Activated T-helper 1 cell treated with anti-CD3 and anti-CD28 coated beads, Interleukin-12 subunit alpha, Interleukin-12 subunit beta, Interleukin-2, Interleukin-4 antibody, amounts not matched to agents 30 ng/mL and 10 ng/mL and 1 ng/mL, durations not matched to agents 14 hours and 24 hours and 36 hours (primary cell): Measurements from ENCODE around the gene CCDC92B. TPM values are rescaled to one million over a fixed set of nuclear protein-coding genes. Genes with fewer than 3 reads are reported as not detected.
A peak's percentile ranks its signal among the peaks of the same experiment; 100 is the strongest.

ENCODE experiments used
- DNase-seq: peaks from one replicate; pipeline ENCODE4 v3.0.0; 2021; ENCODE audit warnings: low spot score
- H3K27ac Mint-ChIP-seq: one replicate; pipeline ENCODE4 v1.8.0; 2021; ENCODE audit warnings: mild to moderate bottlenecking, mixed read lengths
- H3K27me3 Mint-ChIP-seq: one replicate; pipeline ENCODE4 v1.8.0; 2022; ENCODE audit warnings: mild to moderate bottlenecking, moderate library complexity, mixed read lengths; ENCODE audit not compliant: insufficient read depth
- H3K36me3 Mint-ChIP-seq: one replicate; pipeline ENCODE4 v1.8.0; 2021; ENCODE audit warnings: low read depth, mixed read lengths
- H3K4me1 Mint-ChIP-seq: one replicate; pipeline ENCODE4 v1.8.0; 2021; ENCODE audit warnings: low read depth, mixed read lengths
- H3K4me3 Mint-ChIP-seq: one replicate; pipeline ENCODE4 v1.8.0; 2021; ENCODE audit warnings: mild to moderate bottlenecking, moderate library complexity, mixed read lengths
- H3K9me3 Mint-ChIP-seq: one replicate; pipeline ENCODE4 v1.8.0; 2021; ENCODE audit warnings: mixed read lengths
- intact Hi-C: fragments of 100-400 bp; cut with micrococcal nuclease; formaldehyde crosslinking; loops from one replicate; pipeline ENCODE4 v1.15.1; 2024
- total RNA-seq: library from RNA; stranded (reverse); gene quantifications from 2 replicates; pipeline ENCODE4 v1.2.3, GENCODE V29; 2022

Gene CCDC92B
- total RNA-seq, 1 donor from 2014 or later = 0.23 TPM

- peak; percentile 26 for DNase-seq
- Mint-ChIP-seq H3K9me3 (no peaks in the 10 kb centered on the region), H3K36me3 (peaks cover 2% of the 10 kb centered on the region), H3K27me3 (no peaks in the 10 kb centered on the region), H3K4me1 (peaks cover 32% of the 10 kb centered on the region), H3K4me3 (peak overlapping the region; percentile 95), H3K27ac (peak overlapping the region; percentile 92)
- intact Hi-C loops = loop anchor here (1.0 to 2.0 kb wide), 4 partner anchors 118 to 318 kb away; partner anchors contain the start of genes METTL16, MNT and PAFAH1B1
Measured at GRCh38 chr17:2710803-2711607, 38.4 kb downstream of the CCDC92B start.

- DNase-seq = no peak
- Mint-ChIP-seq H3K27me3 (no peaks in the 10 kb centered on the region), H3K4me1 (peaks cover 37% of the 10 kb centered on the region), H3K27ac (peak overlapping the region; percentile 92), H3K36me3 (peaks cover 2% of the 10 kb centered on the region), H3K9me3 (no peaks in the 10 kb centered on the region), H3K4me3 (peak overlapping the region; percentile 95)
- intact Hi-C loops = loop anchor here (2.0 kb wide), 1 partner anchor 317 kb away; no protein-coding TSS in a partner anchor
Measured at GRCh38 chr17:2710071-2710802, 39.2 kb downstream of the CCDC92B start.

- Mint-ChIP-seq H3K4me3 (peak overlapping the region; percentile 95), H3K4me1 (peaks cover 37% of the 10 kb centered on the region), H3K27me3 (no peaks in the 10 kb centered on the region), H3K36me3 (peaks cover 3% of the 10 kb centered on the region), H3K9me3 (no peaks in the 10 kb centered on the region), H3K27ac (peak overlapping the region; percentile 61)
- intact Hi-C loops = no loop called here
- DNase-seq = no peak
Measured at GRCh38 chr17:2709183-2709661, 40.2 kb downstream of the CCDC92B start.

GRCh38 chr17:2708585-2709182 is 40.8 kb downstream of the CCDC92B start:
- no peaks in the 10 kb centered on the region for H3K27me3 Mint-ChIP-seq
- H3K4me1 Mint-ChIP-seq = peaks cover 37% of the 10 kb centered on the region
- peaks cover 3% of the 10 kb centered on the region for H3K36me3 Mint-ChIP-seq
- intact Hi-C loops = no loop called here
- peak overlapping the region; percentile 95 for H3K4me3 Mint-ChIP-seq
- H3K27ac Mint-ChIP-seq = peak overlapping the region; percentile 61
- no peaks in the 10 kb centered on the region for H3K9me3 Mint-ChIP-seq
- DNase-seq = no peak

GRCh38 chr17:2707721-2708584 is 41.5 kb downstream of the CCDC92B start:
- H3K27me3 Mint-ChIP-seq = no peaks in the 10 kb centered on the region
- no peaks in the 10 kb centered on the region for H3K9me3 Mint-ChIP-seq
- no peak overlapping the region for H3K4me3 Mint-ChIP-seq
- peaks cover 3% of the 10 kb centered on the region for H3K36me3 Mint-ChIP-seq
- no peak for DNase-seq
- intact Hi-C loops = no loop called here
- H3K27ac Mint-ChIP-seq = no peak overlapping the region
- peaks cover 37% of the 10 kb centered on the region for H3K4me1 Mint-ChIP-seq

- peaks cover 3% of the 10 kb centered on the region for H3K36me3 Mint-ChIP-seq
- H3K27ac Mint-ChIP-seq = no peak overlapping the region
- no peak for DNase-seq
- no peaks in the 10 kb centered on the region for H3K9me3 Mint-ChIP-seq
- no peak overlapping the region for H3K4me3 Mint-ChIP-seq
- intact Hi-C loops = no loop called here
- H3K4me1 Mint-ChIP-seq = peaks cover 30% of the 10 kb centered on the region
- no peaks in the 10 kb centered on the region for H3K27me3 Mint-ChIP-seq
Measured at GRCh38 chr17:2706911-2707510, 42.4 kb downstream of the CCDC92B start.

DNA sequence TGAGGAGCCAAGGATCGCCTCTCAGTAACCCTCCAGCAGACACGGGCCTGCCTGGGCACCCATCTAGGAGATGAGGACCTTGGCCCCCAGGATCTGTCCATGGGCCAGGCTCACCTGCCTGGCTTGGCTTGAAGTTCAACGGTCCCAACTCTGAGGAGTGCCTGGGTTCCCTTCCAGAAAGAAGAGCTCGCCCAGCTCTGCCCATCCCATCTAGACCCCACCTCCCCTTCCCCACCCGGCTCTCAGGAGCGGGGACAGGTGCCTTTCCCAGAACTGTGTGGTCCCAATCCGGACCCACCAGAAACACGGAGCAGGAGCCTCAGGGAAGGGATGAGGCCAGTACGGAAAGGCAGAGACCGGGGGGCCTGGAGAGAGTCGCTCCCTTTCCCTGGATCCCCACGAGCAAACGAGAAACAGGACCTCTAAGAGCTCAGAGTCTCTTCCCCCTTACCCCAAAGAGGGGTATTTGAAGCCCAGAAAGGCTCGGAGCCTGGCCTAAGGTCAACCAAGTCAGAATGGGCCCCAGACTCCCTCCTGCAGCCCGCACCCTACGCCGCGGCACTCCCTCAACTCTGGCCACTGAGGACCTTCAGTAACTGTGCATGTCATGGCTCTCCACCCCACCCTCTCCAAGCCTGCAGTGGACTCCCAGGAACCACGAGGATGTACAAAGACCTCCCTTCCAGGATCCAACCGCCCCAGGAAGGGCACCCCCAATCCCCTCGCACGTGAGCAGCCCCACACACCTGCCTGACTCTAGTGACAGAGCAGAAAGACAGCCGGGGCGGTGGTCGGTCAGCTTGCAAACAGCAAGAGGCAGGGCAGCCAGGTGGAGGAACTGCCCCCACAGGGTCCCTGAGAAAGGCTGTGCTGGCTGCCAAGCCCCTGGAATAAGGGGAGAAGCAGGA is 43.3 kb downstream of the CCDC92B start:
- no peaks in the 10 kb centered on the region for H3K27me3 Mint-ChIP-seq
- H3K4me1 Mint-ChIP-seq = peaks cover 28% of the 10 kb centered on the region
- H3K9me3 Mint-ChIP-seq = no peaks in the 10 kb centered on the region
- DNase-seq = no peak
- H3K27ac Mint-ChIP-seq = peak overlapping the region; percentile 27
- intact Hi-C loops = no loop called here
- H3K36me3 Mint-ChIP-seq = peaks cover 3% of the 10 kb centered on the region
- H3K4me3 Mint-ChIP-seq = no peak overlapping the region

- intact Hi-C loops = no loop called here
- H3K36me3 Mint-ChIP-seq = peaks cover 3% of the 10 kb centered on the region
- no peaks in the 10 kb centered on the region for H3K9me3 Mint-ChIP-seq
- peaks cover 22% of the 10 kb centered on the region for H3K4me1 Mint-ChIP-seq
- H3K27me3 Mint-ChIP-seq = no peaks in the 10 kb centered on the region
- H3K4me3 Mint-ChIP-seq = no peak overlapping the region
- H3K27ac Mint-ChIP-seq = peak overlapping the region; percentile 27
- DNase-seq = no peak
Measured at GRCh38 chr17:2705263-2705662, 44.2 kb downstream of the CCDC92B start.

GRCh38 chr17:2704890-2705248 is 44.6 kb downstream of the CCDC92B start:
- no peak for DNase-seq
- H3K36me3 Mint-ChIP-seq = peaks cover 3% of the 10 kb centered on the region
- no peak overlapping the region for H3K4me3 Mint-ChIP-seq
- intact Hi-C loops = no loop called here
- H3K27ac Mint-ChIP-seq = no peak overlapping the region
- no peaks in the 10 kb centered on the region for H3K9me3 Mint-ChIP-seq
- peaks cover 18% of the 10 kb centered on the region for H3K4me1 Mint-ChIP-seq
- H3K27me3 Mint-ChIP-seq = no peaks in the 10 kb centered on the region

DNA sequence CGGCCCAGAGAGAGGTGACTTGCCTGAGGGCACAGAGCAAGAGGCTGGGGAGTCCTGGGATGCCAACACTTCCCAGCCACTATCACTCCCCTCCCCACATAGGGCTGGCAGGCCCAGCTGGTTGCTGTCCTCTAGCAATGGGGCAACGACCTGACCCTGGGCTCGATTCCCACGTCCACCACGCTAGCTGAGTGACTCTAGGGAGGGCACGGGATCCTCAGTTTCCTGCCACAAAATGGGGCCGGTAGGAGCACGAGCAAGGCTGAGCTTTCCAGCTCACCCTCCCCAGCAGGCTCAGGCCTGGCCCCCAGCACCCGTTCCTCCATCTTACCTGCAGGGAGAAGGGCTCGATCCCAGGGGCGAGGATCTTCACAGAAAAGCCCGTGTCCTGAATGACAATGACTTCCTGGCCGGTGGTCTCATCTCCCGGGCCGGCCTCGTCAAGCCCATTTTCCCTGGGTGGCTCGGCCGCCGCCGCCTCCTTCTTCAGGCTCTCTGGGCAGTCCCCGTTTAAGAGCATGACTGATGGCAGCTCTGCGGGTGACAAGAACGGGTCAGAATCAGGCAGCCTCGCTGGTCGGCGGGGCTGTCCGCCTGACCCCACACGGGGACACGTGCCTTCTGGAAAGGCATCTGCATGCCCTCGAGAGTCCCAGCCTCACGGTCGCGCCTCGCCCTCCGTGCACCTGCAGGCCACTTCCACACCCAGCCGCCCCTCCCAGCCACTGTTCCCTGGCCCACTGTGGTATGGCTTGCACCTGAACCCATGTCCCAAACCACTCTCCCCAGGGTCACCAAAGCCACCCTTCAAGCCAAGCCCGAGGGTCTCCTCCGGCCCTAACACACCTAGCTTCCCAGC is 45.2 kb downstream of the CCDC92B start:
- H3K27me3 Mint-ChIP-seq = no peaks in the 10 kb centered on the region
- H3K27ac Mint-ChIP-seq = no peak overlapping the region
- DNase-seq = no peak
- intact Hi-C loops = no loop called here
- no peak overlapping the region for H3K4me3 Mint-ChIP-seq
- no peaks in the 10 kb centered on the region for H3K9me3 Mint-ChIP-seq
- H3K36me3 Mint-ChIP-seq = peaks cover 3% of the 10 kb centered on the region
- peaks cover 12% of the 10 kb centered on the region for H3K4me1 Mint-ChIP-seq

- Mint-ChIP-seq H3K36me3 (peaks cover 3% of the 10 kb centered on the region), H3K9me3 (no peaks in the 10 kb centered on the region), H3K4me1 (peaks cover 5% of the 10 kb centered on the region), H3K27ac (no peak overlapping the region), H3K4me3 (no peak overlapping the region), H3K27me3 (no peaks in the 10 kb centered on the region)
- DNase-seq = no peak
- intact Hi-C loops = no loop called here
Measured at GRCh38 chr17:2703606-2704005, 45.8 kb downstream of the CCDC92B start.
